PC-9 (cell line): ENCODE data around the gene MRPS27. TPM values are rescaled to one million over a fixed set of nuclear protein-coding genes. Genes with fewer than 3 reads are reported as not detected.

Experiments used
- BruUV-seq: library from RNA; stranded (reverse); fragments of 400-500 nt; replicated peaks from 2 replicates; lab custom pipeline; 2021; lab: Mats Ljungman, UMichigan
- CTCF ChIA-PET: fragments of 300-600 bp; sonication (Branson Sonifier 250); formaldehyde crosslinking; loops from one replicate; lab custom pipeline; 2022; ENCODE audit warnings: antibody characterized with exemption; lab: Charles Lee
- POLR2A ChIA-PET: fragments of 300-600 bp; sonication (Branson Sonifier 250); formaldehyde crosslinking; loops from one replicate; lab custom pipeline; 2022; ENCODE audit warnings: antibody characterized with exemption; ENCODE audit not compliant: unreplicated experiment; lab: Charles Lee
- DNase-seq, 2 experiments: peaks; one replicate each; pipeline versions ENCODE4 v3.0.0 to v3.0.0-alpha.2; 2015 to 2022; ENCODE audit warnings: mixed read lengths in 1 of 2
- H2AFZ ChIP-seq: fragments of 200-600 bp; sonication (generic); 2 replicates; pipeline ENCODE4 v1.8.1; 2017; ENCODE audit warnings: antibody characterized with exemption
- H3F3A ChIP-seq: fragments of 200-600 bp; sonication (generic); 2 replicates; pipeline ENCODE4 v1.8.1; 2017; ENCODE audit warnings: antibody characterized with exemption, mild to moderate bottlenecking, low read depth; ENCODE audit not compliant: insufficient read depth
- H3K27ac ChIP-seq: fragments of 200-600 bp; sonication (generic); 2 replicates; pipeline ENCODE4 v1.6.1; 2016; ENCODE audit warnings: mixed run types
- H3K27me3 ChIP-seq: fragments of 200-600 bp; sonication (generic); 2 replicates; pipeline ENCODE4 v1.6.1; 2016; ENCODE audit warnings: low read depth, mixed run types; ENCODE audit not compliant: insufficient read depth
- H3K36me3 ChIP-seq: fragments of 200-600 bp; sonication (generic); 2 replicates; pipeline ENCODE4 v1.6.1; 2016; ENCODE audit warnings: low read depth, mixed run types
- H3K4me1 ChIP-seq: fragments of 200-600 bp; sonication (generic); replicated peaks from 2 replicates; pipeline ENCODE4 v1.6.1; 2016; ENCODE audit warnings: mixed run types; ENCODE audit not compliant: insufficient read depth
- H3K4me2 ChIP-seq: fragments of 200-600 bp; sonication (generic); 2 replicates; pipeline ENCODE4 v1.6.1; 2017; ENCODE audit warnings: mixed run types
- H3K4me3 ChIP-seq: fragments of 200-600 bp; sonication (generic); 2 replicates; pipeline ENCODE4 v1.6.1; 2016; ENCODE audit warnings: mixed run types
- H3K79me2 ChIP-seq: fragments of 200-600 bp; sonication (generic); 2 replicates; pipeline ENCODE4 v1.6.1; 2017; ENCODE audit warnings: low read depth, mixed run types
- H3K9me2 ChIP-seq: fragments of 200-600 bp; sonication (generic); 2 replicates; pipeline ENCODE4 v1.8.1; 2017; ENCODE audit warnings: mild to moderate bottlenecking; ENCODE audit not compliant: insufficient read depth
- H3K9me3 ChIP-seq: fragments of 200-600 bp; sonication (generic); 2 replicates; pipeline ENCODE4 v1.8.1; 2016; ENCODE audit warnings: low read depth; ENCODE audit not compliant: insufficient read depth
- H4K20me1 ChIP-seq: fragments of 200-600 bp; sonication (generic); 2 replicates; pipeline ENCODE4 v1.8.1; 2017; ENCODE audit not compliant: insufficient read depth
- CTCF ChIP-seq: fragments of 200-600 bp; sonication (generic); conservative IDR thresholded peaks from 2 replicates; pipeline ENCODE4 v1.6.1; 2017; ENCODE audit warnings: mixed run types, antibody characterized with exemption, mild to moderate bottlenecking, moderate library complexity
- EZH2 ChIP-seq: fragments of 200-600 bp; sonication (generic); IDR thresholded peaks from 2 replicates; pipeline ENCODE4 v1.8.0; 2017; ENCODE audit warnings: antibody characterized with exemption, low read depth
- intact Hi-C: fragments of 100-400 bp; cut with micrococcal nuclease; formaldehyde crosslinking; loops from one replicate; pipeline ENCODE4 v1.10.0; 2022; ENCODE audit not compliant: unreplicated experiment
- total RNA-seq: library from RNA; stranded (reverse); gene quantifications from 2 replicates; pipeline ENCODE4 v1.2.3, GENCODE V29; 2021

The MRPS27 gene
- total RNA-seq, 1 experiment from 2014 or later = 71.0 TPM

GRCh38 chr5:72179816-72180440 is 140.1 kb downstream of the MRPS27 start:
- Histone ChIP-seq H3K27me3 (no peaks in the 10 kb centered on the region), H3K27ac (no peak overlapping the region), H3K4me3 (no peak overlapping the region), H3K9me2 (no peaks in the 10 kb centered on the region), H3F3A (peaks cover 9% of the 10 kb centered on the region; the same call in 1 of the 2 replicates), H3K4me1 (peaks cover 5% of the 10 kb centered on the region; the same call in 1 of the 2 replicates), H3K9me3 (no peaks in the 10 kb centered on the region), H2AFZ (no peak overlapping the region), H4K20me1 (no peaks in the 10 kb centered on the region; the same call in none of the 2 replicates), H3K4me2 (no peak overlapping the region), H3K36me3 (peaks cover under 1% of the 10 kb centered on the region), H3K79me2 (peaks cover 17% of the 10 kb centered on the region; the same call in 1 of the 2 replicates)
- POLR2A ChIA-PET = no interaction called here
- no peak for TF ChIP-seq CTCF
- no peak for TF ChIP-seq EZH2
- intact Hi-C loops = loop anchor here (1.0 kb wide), 3 partner anchors 39 to 113 kb away; no protein-coding TSS in a partner anchor
- no peak for DNase-seq
- BruUV-seq = TSS peak; percentile 63
- CTCF ChIA-PET = interaction anchor here (0.6 kb wide), 1 partner anchor 30 kb away, joined by 3 read pairs; no protein-coding TSS in a partner anchor

- TF ChIP-seq CTCF (no peak), EZH2 (no peak)
- Histone ChIP-seq H3F3A (peaks cover 9% of the 10 kb centered on the region; the same call in 1 of the 2 replicates), H2AFZ (no peak overlapping the region), H3K36me3 (no peaks in the 10 kb centered on the region; the same call in 1 of the 2 replicates), H3K27me3 (no peaks in the 10 kb centered on the region), H3K9me2 (no peaks in the 10 kb centered on the region), H3K4me2 (peak overlapping the region; percentile 32; the same call in 1 of the 2 replicates), H3K27ac (peak overlapping the region; percentile 62), H3K9me3 (no peaks in the 10 kb centered on the region), H3K4me3 (no peak overlapping the region), H3K79me2 (peaks cover 17% of the 10 kb centered on the region; the same call in 1 of the 2 replicates), H4K20me1 (no peaks in the 10 kb centered on the region; the same call in none of the 2 replicates), H3K4me1 (peaks cover 5% of the 10 kb centered on the region; the same call in 1 of the 2 replicates)
- POLR2A ChIA-PET = interaction anchor here (0.7 kb wide), 1 partner anchor 52 kb away, joined by 3 read pairs; no protein-coding TSS in a partner anchor
- peak; percentile 66 to 90 for DNase-seq
- BruUV-seq = TSS peak; percentile 99
- CTCF ChIA-PET = interaction anchor here (0.6 to 0.7 kb wide), 2 partner anchors 31 to 65 kb away, joined by 3 to 15 read pairs; no protein-coding TSS in a partner anchor
- intact Hi-C loops = loop anchor here (1.0 kb wide), 3 partner anchors 38 to 112 kb away; no protein-coding TSS in a partner anchor
These were observed 140.8 kb downstream of the MRPS27 start for GRCh38 chr5:72179028-72179815.

- CTCF ChIA-PET = interaction anchor here (0.6 kb wide), 1 partner anchor 67 kb away, joined by 3 read pairs; no protein-coding TSS in a partner anchor
- Histone ChIP-seq H3K27ac (no peak overlapping the region), H3K36me3 (peaks cover 5% of the 10 kb centered on the region; the same call in 1 of the 2 replicates), H3F3A (peaks cover 9% of the 10 kb centered on the region; the same call in 1 of the 2 replicates), H3K9me3 (no peaks in the 10 kb centered on the region), H2AFZ (no peak overlapping the region), H3K79me2 (peaks cover 17% of the 10 kb centered on the region; the same call in 1 of the 2 replicates), H3K4me3 (no peak overlapping the region), H4K20me1 (no peaks in the 10 kb centered on the region; the same call in none of the 2 replicates), H3K9me2 (no peaks in the 10 kb centered on the region), H3K4me1 (peaks cover 5% of the 10 kb centered on the region; the same call in 1 of the 2 replicates), H3K27me3 (no peaks in the 10 kb centered on the region), H3K4me2 (no peak overlapping the region)
- DNase-seq = no peak
- no TSS peak for BruUV-seq
- intact Hi-C loops = no loop called here
- TF ChIP-seq CTCF = no peak
- no peak for TF ChIP-seq EZH2
- POLR2A ChIA-PET = no interaction called here
These were observed 142.5 kb downstream of the MRPS27 start for GRCh38 chr5:72177538-72177937.
